ENCODE measurements around the gene FADS6. TPM values are rescaled to one million over a fixed set of nuclear protein-coding genes. Genes with fewer than 3 reads are reported as not detected.
A peak's percentile ranks its signal among the peaks of the same experiment; 100 is the strongest.

The FADS6 gene
- total RNA-seq, 4 donors from 2014 or later = 0.19 to 6.0 (median 1.9) TPM

DNA sequence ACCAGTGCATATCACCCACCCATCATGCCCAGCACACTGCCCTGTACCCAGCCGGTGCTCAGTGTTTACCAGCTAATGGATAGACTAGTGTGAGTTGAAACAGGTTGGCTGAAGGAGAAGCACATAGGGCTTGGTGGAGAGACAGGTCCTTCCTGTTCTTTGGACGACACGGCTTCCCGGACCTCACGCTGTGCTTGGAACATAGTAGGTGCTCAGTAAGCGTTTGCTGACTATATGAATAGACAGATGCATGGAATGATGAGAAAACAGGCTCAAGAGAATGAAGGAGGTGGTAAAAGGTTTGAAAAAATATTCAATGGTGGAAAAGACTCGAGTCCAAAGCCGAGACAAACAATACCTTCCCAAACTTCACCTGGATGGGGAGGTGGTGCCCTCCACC is 6.8 kb upstream of the FADS6 start:
- Histone ChIP-seq H3K36me3 (no peaks in the 10 kb centered on the region), H3K27ac (no peak overlapping the region), H3K27me3 (peaks cover 0 to 53% (median 0%) of the 10 kb centered on the region in 4 donors), H3K9me3 (no peaks in the 10 kb centered on the region), H3K4me3 (no peak overlapping the region), H3K4me1 (peaks cover 0 to 25% (median 0%) of the 10 kb centered on the region in 3 donors)
- DNase-seq = no peak
- TF ChIP-seq, protein P1, sequence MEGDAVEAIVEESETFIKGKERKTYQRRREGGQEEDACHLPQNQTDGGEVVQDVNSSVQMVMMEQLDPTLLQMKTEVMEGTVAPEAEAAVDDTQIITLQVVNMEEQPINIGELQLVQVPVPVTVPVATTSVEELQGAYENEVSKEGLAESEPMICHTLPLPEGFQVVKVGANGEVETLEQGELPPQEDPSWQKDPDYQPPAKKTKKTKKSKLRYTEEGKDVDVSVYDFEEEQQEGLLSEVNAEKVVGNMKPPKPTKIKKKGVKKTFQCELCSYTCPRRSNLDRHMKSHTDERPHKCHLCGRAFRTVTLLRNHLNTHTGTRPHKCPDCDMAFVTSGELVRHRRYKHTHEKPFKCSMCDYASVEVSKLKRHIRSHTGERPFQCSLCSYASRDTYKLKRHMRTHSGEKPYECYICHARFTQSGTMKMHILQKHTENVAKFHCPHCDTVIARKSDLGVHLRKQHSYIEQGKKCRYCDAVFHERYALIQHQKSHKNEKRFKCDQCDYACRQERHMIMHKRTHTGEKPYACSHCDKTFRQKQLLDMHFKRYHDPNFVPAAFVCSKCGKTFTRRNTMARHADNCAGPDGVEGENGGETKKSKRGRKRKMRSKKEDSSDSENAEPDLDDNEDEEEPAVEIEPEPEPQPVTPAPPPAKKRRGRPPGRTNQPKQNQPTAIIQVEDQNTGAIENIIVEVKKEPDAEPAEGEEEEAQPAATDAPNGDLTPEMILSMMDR (IDR thresholded peaks at IDR 0.05) = no peak
- TF ChIP-seq POLR2A (IDR thresholded peaks at IDR 0.05) = no peak
- 52 to 74% methylated on average over 7 to 8 of the region's 8 CpGs for WGBS, 2 donors
- intact Hi-C loops (cut with DNase I) = no loop called here

DNA sequence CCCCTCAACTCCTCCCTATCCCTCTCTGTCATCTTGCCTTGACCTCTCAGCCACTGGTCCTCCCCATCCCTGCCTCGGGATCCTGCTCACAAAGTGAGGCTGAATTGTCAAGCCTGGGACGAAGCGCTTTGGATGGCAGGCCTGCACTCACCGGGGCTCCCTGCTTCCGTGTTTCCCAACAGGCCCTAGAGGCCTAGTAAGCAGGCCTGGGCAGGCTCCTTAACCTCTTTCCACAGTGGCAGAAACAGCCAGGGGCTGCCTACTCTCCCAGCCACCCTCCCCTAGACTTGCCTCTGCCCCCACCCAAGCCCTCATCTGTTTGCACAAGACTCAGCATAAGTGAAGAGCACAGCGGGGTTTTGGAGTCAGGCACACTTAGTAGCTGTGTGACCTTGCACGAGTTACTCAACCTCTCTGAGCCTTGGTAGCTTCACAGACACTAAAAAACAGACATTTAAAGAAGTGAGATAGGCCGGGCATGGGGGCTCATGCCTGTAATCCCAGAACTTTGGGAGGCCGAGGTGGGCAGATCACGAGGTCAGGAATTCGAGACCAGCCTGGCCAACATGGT is 5.0 kb upstream of the FADS6 start:
- DNase-seq = no peak
- no peak for TF ChIP-seq POLR2A (IDR thresholded peaks at IDR 0.05)
- TF ChIP-seq, protein P1 (IDR thresholded peaks at IDR 0.05) = no peak
- Histone ChIP-seq H3K27me3 (peaks cover 0 to 54% (median under 1%) of the 10 kb centered on the region in 4 donors), H3K9me3 (no peaks in the 10 kb centered on the region), H3K4me1 (peaks cover 4 to 30% (median 5%) of the 10 kb centered on the region in 3 donors), H3K27ac (no peak overlapping the region), H3K36me3 (no peaks in the 10 kb centered on the region), H3K4me3 (no peak overlapping the region)
- whole genome bisulfite sequencing, 2 donors = 45 to 71% methylated on average over 5 to 9 of the region's 11 CpGs
- intact Hi-C loops (cut with DNase I) = no loop called here

DNA sequence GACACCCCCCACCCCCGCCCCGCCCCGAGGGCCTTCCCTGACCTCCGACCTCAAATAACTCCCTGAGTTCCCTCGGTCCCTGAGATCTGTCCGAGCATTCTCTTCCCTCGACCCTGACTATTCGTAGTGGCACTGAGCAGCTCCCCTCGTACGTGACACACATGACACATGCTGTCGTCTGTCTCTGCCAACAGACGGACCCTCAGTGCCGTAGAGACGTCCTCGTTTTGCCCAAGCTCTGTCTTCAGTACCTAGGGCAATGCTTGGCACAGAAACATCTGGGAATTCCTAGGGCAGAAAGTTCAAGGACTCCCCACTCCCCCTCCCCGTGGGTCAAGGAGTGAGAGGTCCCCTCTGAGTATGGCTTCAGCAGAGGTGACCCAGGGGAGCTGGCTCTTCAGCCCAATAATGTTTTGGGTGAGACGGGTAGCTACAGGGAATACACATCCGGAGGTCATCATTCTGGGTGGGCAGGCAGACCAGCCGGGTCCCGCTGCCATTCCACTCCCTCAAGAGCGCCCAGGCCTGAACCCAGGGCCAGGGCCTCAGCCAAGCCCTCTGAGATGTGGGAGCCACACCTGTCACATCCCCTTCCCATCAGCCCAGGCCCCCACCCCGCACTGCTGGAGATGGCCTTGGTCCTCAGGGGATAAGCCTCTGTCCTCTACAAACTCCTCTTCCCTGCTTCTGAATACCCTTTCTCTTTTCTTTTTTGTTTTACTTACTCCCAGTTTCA is 671 bp upstream of the FADS6 start:
- intact Hi-C loops (cut with DNase I) = no loop called here
- Histone ChIP-seq H3K4me3 (peak overlapping the region; percentile 24 to 65 (median 48)), H3K27me3 (peaks cover 0 to 56% (median 3%) of the 10 kb centered on the region in 4 donors), H3K36me3 (no peaks in the 10 kb centered on the region), H3K27ac (no peak overlapping the region), H3K4me1 (peaks cover 9 to 23% (median 10%) of the 10 kb centered on the region in 3 donors), H3K9me3 (no peaks in the 10 kb centered on the region)
- no peak for DNase-seq
- TF ChIP-seq, protein P1 (IDR thresholded peaks at IDR 0.05) = no peak
- TF ChIP-seq POLR2A (IDR thresholded peaks at IDR 0.05) = no peak
- 37 to 49% methylated on average over 4 to 19 of the region's 22 CpGs for WGBS, 2 donors

DNA sequence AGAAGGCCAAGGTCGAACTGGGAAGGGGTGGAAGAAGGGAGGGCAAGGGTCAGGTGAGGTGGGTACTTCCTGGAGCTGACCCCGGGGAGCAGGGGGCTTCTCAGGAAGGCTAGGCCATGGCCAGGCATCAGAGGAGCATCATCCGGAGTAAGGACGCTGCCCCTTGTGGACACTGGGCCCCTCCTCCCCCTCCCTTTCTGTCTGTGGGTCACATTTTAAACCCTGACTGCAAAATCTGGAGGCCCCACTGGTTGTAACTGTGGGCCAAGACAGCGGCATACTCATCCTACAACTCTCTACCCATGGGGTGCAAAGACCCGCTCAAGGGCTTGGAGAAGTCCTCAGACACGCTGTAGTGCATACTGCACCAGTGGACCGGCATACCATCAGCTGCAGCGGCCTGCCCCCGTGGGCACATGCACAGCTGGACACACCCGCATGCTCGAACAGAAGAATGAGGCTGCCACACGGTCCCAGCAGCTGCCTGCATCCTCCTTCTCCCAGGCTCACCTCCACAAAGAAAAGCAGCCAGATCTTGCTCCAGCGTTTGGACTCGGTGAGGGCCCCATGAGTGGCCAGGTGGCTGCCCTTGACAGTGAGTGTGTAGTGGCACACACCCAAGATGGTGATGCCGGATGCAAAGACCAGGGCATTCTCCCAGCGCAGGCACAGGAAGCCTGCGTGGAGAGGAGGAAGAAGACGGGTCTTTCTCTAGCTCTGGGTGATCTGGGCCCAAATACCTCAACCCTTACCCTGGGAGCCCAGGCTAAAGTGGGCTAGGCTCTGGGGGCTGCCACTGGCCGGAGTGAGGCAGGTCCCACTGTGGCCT is 1.2 kb downstream of the FADS6 start:
- H3K4me3 ChIP-seq = peak overlapping the region in 1 of 4 donors; percentile 65
- H3K27me3 ChIP-seq = peaks cover 0 to 71% (median 3%) of the 10 kb centered on the region in 4 donors
- no peaks in the 10 kb centered on the region for H3K36me3 ChIP-seq
- no peaks in the 10 kb centered on the region for H3K9me3 ChIP-seq
- no peak overlapping the region for H3K27ac ChIP-seq
- H3K4me1 ChIP-seq = peaks cover 9 to 15% (median 10%) of the 10 kb centered on the region in 3 donors
- TF ChIP-seq, protein P1 (IDR thresholded peaks at IDR 0.05) = no peak
- no peak for TF ChIP-seq POLR2A (IDR thresholded peaks at IDR 0.05)
- no peak for DNase-seq
- intact Hi-C loops (cut with DNase I) = no loop called here
- WGBS, 2 donors = 67 to 68% methylated on average over 5 to 8 of the region's 20 CpGs
